Measurements from ENCODE around the gene SCAMP5. TPM values are rescaled to one million over a fixed set of nuclear protein-coding genes. Genes with fewer than 3 reads are reported as not detected.

The SCAMP5 gene
- total RNA-seq, 1 donor from 2014 or later = 23.5 TPM

Other genes with a start within 250 kb of the SCAMP5 start
- not detected in 2 replicates for gene CYP1A2, start 246.7 kb upstream of the SCAMP5 start, total RNA-seq
- gene CSK, start 213.5 kb upstream of the SCAMP5 start, total RNA-seq = 56.0 and 57.0 TPM in 2 replicates
- not detected in 2 replicates for gene LMAN1L, start 182.7 kb upstream of the SCAMP5 start, total RNA-seq
- gene CPLX3, start 168.9 kb upstream of the SCAMP5 start, total RNA-seq = not detected in 2 replicates
- 30.6 and 32.4 TPM in 2 replicates for gene ULK3, start 152.4 kb upstream of the SCAMP5 start, total RNA-seq
- 65.0 and 73.4 TPM in 2 replicates for gene SCAMP2, start 122.2 kb upstream of the SCAMP5 start, total RNA-seq
- 30.1 TPM in 2 replicates for gene MPI, start 105.5 kb upstream of the SCAMP5 start, total RNA-seq
- 70.4 and 76.5 TPM in 2 replicates for gene FAM219B, start 88.7 kb upstream of the SCAMP5 start, total RNA-seq
- gene COX5A, start 57.5 kb upstream of the SCAMP5 start, total RNA-seq = 152 and 154 TPM in 2 replicates
- gene RPP25, start 38.8 kb upstream of the SCAMP5 start, total RNA-seq = 19.8 and 20.1 TPM in 2 replicates
- gene PPCDC, start 28.0 kb downstream of the SCAMP5 start, total RNA-seq = 11.9 and 12.7 TPM in 2 replicates
- 19.4 and 20.1 TPM in 2 replicates for gene C15orf39, start 206.3 kb downstream of the SCAMP5 start, total RNA-seq

Measured in osteocyte (in vitro differentiated cells).